Liver (tissue), 9 donors: Measurements from ENCODE around the gene TBX1. TPM values are rescaled to one million over a fixed set of nuclear protein-coding genes. Genes with fewer than 3 reads are reported as not detected.

ENCODE experiments used
- DNase-seq: peaks from one replicate; pipeline ENCODE4 v3.0.0-alpha.2; 2017; ENCODE audit warnings: low spot score
- H3K27ac ChIP-seq, 2 donors: one replicate each; pipeline ENCODE4 v1.7.0; 2013; ENCODE audit warnings: inconsistent platforms in 2 of 2, low read length in 2 of 2, control low read depth in 1 of 2, low read depth in 1 of 2, mild to moderate bottlenecking in 1 of 2
- H3K27me3 ChIP-seq, 4 donors: one replicate each; pipeline versions ENCODE4 v1.6.1 to v1.7.0; 2013; ENCODE audit warnings: low read length in 3 of 4, inconsistent platforms in 1 of 4, mild to moderate bottlenecking in 1 of 4, moderate library complexity in 1 of 4; ENCODE audit not compliant: control insufficient read depth in 4 of 4, insufficient read depth in 4 of 4
- H3K36me3 ChIP-seq, 4 donors: one replicate each; pipeline versions ENCODE4 v1.6.1 to v1.7.0; 2013; ENCODE audit warnings: low read length in 3 of 4, mild to moderate bottlenecking in 3 of 4, low read depth in 1 of 4, moderate library complexity in 1 of 4; ENCODE audit not compliant: control insufficient read depth in 4 of 4, insufficient read depth in 3 of 4
- H3K4me1 ChIP-seq, 4 donors: one replicate each; pipeline versions ENCODE4 v1.6.1 to v1.7.0; 2013; ENCODE audit warnings: low read length in 3 of 4, mild to moderate bottlenecking in 3 of 4, moderate library complexity in 1 of 4; ENCODE audit not compliant: control insufficient read depth in 4 of 4, insufficient read depth in 4 of 4
- H3K4me3 ChIP-seq, 3 donors: one replicate each; pipeline versions ENCODE4 v1.6.1 to v1.7.0; 2013; ENCODE audit warnings: low read length in 3 of 3, control low read depth in 1 of 3, low read depth in 1 of 3, mild to moderate bottlenecking in 1 of 3
- H3K9ac ChIP-seq, 2 donors: one replicate each; pipeline ENCODE4 v1.7.0; 2013; ENCODE audit warnings: low read length in 2 of 2, mild to moderate bottlenecking in 2 of 2, moderate library complexity in 2 of 2, control low read depth in 1 of 2, low read depth in 1 of 2
- H3K9me3 ChIP-seq, 4 donors: one replicate each; pipeline versions ENCODE4 v1.6.1 to v1.7.0; 2013; ENCODE audit warnings: low read length in 3 of 4; ENCODE audit not compliant: control insufficient read depth in 4 of 4
- EGR1 ChIP-seq, 2 donors: IDR thresholded peaks; 2 replicates each; pipeline ENCODE4 v1.6.1; 2016 to 2018; ENCODE audit warnings: antibody characterized with exemption in 2 of 2, low read depth in 2 of 2
- FOXA1 ChIP-seq: IDR thresholded peaks from 2 replicates; pipeline ENCODE4 v1.6.1; 2016; ENCODE audit warnings: antibody characterized with exemption
- FOXA2 ChIP-seq: IDR thresholded peaks from 2 replicates; pipeline ENCODE4 v1.6.1; 2016; ENCODE audit warnings: antibody characterized with exemption
- GABPA ChIP-seq, 2 donors: IDR thresholded peaks in 1 of 2; conservative IDR thresholded peaks in 1 of 2; 2 replicates each; pipeline ENCODE4 v1.6.1; 2016; ENCODE audit warnings: antibody characterized with exemption in 2 of 2, mild to moderate bottlenecking in 1 of 2, moderate library complexity in 1 of 2
- HNF4A ChIP-seq, 2 donors: conservative IDR thresholded peaks; 2 replicates each; pipeline ENCODE4 v1.6.1; 2016; ENCODE audit warnings: antibody characterized with exemption in 2 of 2, mild to moderate bottlenecking in 2 of 2
- JUND ChIP-seq, 2 donors: IDR thresholded peaks; 2 replicates each; pipeline ENCODE4 v1.6.1; 2016; ENCODE audit warnings: antibody characterized with exemption in 2 of 2
- NR2F2 ChIP-seq: IDR thresholded peaks from 2 replicates; pipeline ENCODE4 v1.6.1; 2016; ENCODE audit warnings: antibody characterized with exemption
- RAD21 ChIP-seq, 2 donors: IDR thresholded peaks; 2 replicates each; pipeline ENCODE4 v1.6.1; 2016; ENCODE audit warnings: antibody characterized with exemption in 2 of 2, mild to moderate bottlenecking in 2 of 2
- RXRA ChIP-seq, 2 donors: IDR thresholded peaks; 2 replicates each; pipeline ENCODE4 v1.6.1; 2017 to 2018; ENCODE audit warnings: antibody characterized with exemption in 2 of 2, mild to moderate bottlenecking in 1 of 2
- SP1 ChIP-seq: IDR thresholded peaks from 2 replicates; pipeline ENCODE4 v1.6.1; 2018; ENCODE audit warnings: antibody characterized with exemption, mild to moderate bottlenecking
- TAF1 ChIP-seq: conservative IDR thresholded peaks from 2 replicates; pipeline ENCODE4 v1.6.1; 2016; ENCODE audit warnings: antibody characterized with exemption, mild to moderate bottlenecking
- YY1 ChIP-seq: IDR thresholded peaks from 2 replicates; pipeline ENCODE4 v1.6.1; 2016; ENCODE audit warnings: antibody characterized with exemption, mild to moderate bottlenecking
- WGBS: extraction: QIAGEN DNeasy Blood & Tissue Kit; methylation state at CpG from one replicate; pipeline ENCODE4 v1.1.7; 2013; 5-methylcytosine and 5-hydroxymethylcytosine counted together
- polyA plus RNA-seq, 2 donors: library from polyadenylated mRNA; stranded (reverse) in 1 of 2; unstranded in 1 of 2; fragments of 200-250 nt in 1 of 2; fragments of >200 nt in 1 of 2; fragmentation: Nextera tagmentation in 1 of 2; extraction: Ambion mirVana in 1 of 2; gene quantifications; one replicate each; pipeline versions ENCODE4 v1.2.1 to v1.2.3, GENCODE V29; 2013 to 2015
- total RNA-seq, 2 donors: library from RNA; depleted of rRNA; stranded (reverse); fragments of >200 nt; gene quantifications; one replicate each; pipeline ENCODE4 v1.2.3, GENCODE V29; 2014
- TF ChIP-seq, protein P1 (sequence below): fragments of 150-350 bp; IDR thresholded peaks from 2 replicates; pipeline ENCODE4 v1.5.1; 2017; ENCODE audit warnings: improper control_type of control experiment, low read depth, low read length; ENCODE audit not compliant: missing input control
- TF ChIP-seq, protein P2 (sequence below): IDR thresholded peaks from 2 replicates; pipeline ENCODE4 v1.6.1; 2016; ENCODE audit warnings: antibody characterized with exemption
- TF ChIP-seq, protein P3 (sequence below): IDR thresholded peaks from 2 replicates; pipeline ENCODE4 v1.6.1; 2016; ENCODE audit warnings: antibody characterized with exemption, mild to moderate bottlenecking
- TF ChIP-seq, protein P4 (sequence below): IDR thresholded peaks from 2 replicates; pipeline ENCODE4 v1.6.1; 2016; ENCODE audit warnings: antibody characterized with exemption
- TF ChIP-seq, protein P5 (sequence below): IDR thresholded peaks from 2 replicates; pipeline ENCODE4 v1.6.1; 2016; ENCODE audit warnings: antibody characterized with exemption
- donor health status: healthy.
- donor health status: healthy.
- donor health status: healthy.
- donor health status: healthy.
- donor health status: healthy.

Gene TBX1
- total and polyA plus RNA-seq, 4 donors: 0.17 to 0.18 TPM; not detected in 2

DNA sequence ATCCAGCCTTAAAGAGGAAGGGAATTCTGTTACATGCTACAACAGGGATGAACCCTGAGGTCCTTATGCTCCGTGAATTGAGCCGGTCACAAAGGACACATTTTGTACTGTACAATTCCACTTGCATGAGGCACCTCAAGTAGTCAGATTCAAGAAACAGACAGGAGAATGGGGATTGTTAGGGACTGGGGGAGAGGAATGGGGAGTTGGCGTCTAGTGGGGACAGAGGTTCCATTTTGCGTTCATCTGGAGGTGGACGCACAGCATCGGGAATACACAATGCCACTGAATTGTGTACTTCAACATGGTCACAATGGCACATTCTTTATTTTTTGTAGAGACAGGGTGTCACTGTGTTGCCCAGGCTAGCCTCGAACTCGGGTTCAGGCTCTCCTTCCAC lies 14.1 kb downstream of the TBX1 start:
- Histone ChIP-seq H3K4me1 (no peaks in the 10 kb centered on the region), H3K9ac (no peak overlapping the region), H3K27me3 (peaks cover 0 to 2% (median under 1%) of the 10 kb centered on the region in 4 donors), H3K27ac (no peak overlapping the region), H3K4me3 (no peak overlapping the region), H3K36me3 (no peaks in the 10 kb centered on the region), H3K9me3 (no peaks in the 10 kb centered on the region)
- TF ChIP-seq FOXA1 (no peak), RAD21 (IDR thresholded peaks at IDR 0.05) (no peak), GABPA (IDR thresholded peaks at IDR 0.05 in 1 of 2, conservative IDR thresholded peaks at IDR 0.05 in 1 of 2) (no peak), NR2F2 (no peak), HNF4A (conservative IDR thresholded peaks at IDR 0.05) (no peak)
- TF ChIP-seq, protein P1, sequence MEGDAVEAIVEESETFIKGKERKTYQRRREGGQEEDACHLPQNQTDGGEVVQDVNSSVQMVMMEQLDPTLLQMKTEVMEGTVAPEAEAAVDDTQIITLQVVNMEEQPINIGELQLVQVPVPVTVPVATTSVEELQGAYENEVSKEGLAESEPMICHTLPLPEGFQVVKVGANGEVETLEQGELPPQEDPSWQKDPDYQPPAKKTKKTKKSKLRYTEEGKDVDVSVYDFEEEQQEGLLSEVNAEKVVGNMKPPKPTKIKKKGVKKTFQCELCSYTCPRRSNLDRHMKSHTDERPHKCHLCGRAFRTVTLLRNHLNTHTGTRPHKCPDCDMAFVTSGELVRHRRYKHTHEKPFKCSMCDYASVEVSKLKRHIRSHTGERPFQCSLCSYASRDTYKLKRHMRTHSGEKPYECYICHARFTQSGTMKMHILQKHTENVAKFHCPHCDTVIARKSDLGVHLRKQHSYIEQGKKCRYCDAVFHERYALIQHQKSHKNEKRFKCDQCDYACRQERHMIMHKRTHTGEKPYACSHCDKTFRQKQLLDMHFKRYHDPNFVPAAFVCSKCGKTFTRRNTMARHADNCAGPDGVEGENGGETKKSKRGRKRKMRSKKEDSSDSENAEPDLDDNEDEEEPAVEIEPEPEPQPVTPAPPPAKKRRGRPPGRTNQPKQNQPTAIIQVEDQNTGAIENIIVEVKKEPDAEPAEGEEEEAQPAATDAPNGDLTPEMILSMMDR: no peak
- TF ChIP-seq, protein P2, sequence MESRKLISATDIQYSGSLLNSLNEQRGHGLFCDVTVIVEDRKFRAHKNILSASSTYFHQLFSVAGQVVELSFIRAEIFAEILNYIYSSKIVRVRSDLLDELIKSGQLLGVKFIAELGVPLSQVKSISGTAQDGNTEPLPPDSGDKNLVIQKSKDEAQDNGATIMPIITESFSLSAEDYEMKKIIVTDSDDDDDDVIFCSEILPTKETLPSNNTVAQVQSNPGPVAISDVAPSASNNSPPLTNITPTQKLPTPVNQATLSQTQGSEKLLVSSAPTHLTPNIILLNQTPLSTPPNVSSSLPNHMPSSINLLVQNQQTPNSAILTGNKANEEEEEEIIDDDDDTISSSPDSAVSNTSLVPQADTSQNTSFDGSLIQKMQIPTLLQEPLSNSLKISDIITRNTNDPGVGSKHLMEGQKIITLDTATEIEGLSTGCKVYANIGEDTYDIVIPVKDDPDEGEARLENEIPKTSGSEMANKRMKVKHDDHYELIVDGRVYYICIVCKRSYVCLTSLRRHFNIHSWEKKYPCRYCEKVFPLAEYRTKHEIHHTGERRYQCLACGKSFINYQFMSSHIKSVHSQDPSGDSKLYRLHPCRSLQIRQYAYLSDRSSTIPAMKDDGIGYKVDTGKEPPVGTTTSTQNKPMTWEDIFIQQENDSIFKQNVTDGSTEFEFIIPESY: no peak
- TF ChIP-seq, protein P3, sequence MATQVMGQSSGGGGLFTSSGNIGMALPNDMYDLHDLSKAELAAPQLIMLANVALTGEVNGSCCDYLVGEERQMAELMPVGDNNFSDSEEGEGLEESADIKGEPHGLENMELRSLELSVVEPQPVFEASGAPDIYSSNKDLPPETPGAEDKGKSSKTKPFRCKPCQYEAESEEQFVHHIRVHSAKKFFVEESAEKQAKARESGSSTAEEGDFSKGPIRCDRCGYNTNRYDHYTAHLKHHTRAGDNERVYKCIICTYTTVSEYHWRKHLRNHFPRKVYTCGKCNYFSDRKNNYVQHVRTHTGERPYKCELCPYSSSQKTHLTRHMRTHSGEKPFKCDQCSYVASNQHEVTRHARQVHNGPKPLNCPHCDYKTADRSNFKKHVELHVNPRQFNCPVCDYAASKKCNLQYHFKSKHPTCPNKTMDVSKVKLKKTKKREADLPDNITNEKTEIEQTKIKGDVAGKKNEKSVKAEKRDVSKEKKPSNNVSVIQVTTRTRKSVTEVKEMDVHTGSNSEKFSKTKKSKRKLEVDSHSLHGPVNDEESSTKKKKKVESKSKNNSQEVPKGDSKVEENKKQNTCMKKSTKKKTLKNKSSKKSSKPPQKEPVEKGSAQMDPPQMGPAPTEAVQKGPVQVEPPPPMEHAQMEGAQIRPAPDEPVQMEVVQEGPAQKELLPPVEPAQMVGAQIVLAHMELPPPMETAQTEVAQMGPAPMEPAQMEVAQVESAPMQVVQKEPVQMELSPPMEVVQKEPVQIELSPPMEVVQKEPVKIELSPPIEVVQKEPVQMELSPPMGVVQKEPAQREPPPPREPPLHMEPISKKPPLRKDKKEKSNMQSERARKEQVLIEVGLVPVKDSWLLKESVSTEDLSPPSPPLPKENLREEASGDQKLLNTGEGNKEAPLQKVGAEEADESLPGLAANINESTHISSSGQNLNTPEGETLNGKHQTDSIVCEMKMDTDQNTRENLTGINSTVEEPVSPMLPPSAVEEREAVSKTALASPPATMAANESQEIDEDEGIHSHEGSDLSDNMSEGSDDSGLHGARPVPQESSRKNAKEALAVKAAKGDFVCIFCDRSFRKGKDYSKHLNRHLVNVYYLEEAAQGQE: no peak
- TF ChIP-seq, protein P4, sequence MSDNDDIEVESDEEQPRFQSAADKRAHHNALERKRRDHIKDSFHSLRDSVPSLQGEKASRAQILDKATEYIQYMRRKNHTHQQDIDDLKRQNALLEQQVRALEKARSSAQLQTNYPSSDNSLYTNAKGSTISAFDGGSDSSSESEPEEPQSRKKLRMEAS: no peak
- DNase-seq: no peak
- WGBS: 94% methylated on average over 8 of the region's 8 CpGs

DNA sequence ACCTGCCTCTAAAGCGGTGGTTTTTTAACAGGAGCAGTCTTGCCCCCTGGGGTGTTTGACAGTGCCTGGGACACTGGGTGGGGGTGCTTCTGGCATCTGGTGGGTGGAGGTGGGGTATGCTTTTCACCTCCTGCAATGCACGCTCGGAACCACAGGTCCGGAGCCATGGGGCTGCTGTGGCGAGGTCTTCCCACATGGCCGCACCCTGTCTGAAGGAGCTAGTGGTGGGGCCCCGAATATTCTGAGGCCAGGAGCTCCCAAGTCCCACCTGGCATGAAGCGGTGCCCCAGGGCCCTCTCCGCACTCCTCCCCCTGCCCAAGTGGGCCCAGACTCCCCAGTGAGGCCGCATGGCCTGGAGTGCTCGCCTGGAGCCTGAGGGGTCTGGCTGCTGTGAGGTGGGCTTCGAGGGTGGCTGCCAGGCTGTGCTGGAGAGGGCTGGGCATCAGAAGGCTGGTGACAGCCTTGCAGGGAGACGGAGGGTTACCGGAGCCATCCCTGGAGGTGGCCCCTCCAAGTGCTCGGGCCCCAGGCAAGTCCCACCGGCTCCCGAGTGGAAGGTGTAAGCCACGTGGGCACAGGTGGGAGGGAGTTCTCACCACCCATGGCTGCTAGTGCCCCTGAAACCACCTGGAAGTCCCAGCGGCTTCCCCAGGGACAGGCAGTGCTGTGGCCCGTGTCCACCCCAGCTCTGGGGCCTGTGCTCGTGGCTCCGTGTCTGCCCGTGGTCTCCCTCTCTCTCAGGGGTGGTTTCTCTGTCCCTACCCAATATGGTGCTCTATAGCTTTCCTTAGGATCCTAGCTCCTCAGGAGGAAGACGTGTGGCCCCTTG lies 15.1 kb downstream of the TBX1 start:
- Histone ChIP-seq H3K27ac (no peak overlapping the region), H3K4me3 (no peak overlapping the region), H3K9ac (no peak overlapping the region), H3K4me1 (no peaks in the 10 kb centered on the region), H3K9me3 (no peaks in the 10 kb centered on the region), H3K36me3 (no peaks in the 10 kb centered on the region), H3K27me3 (no peaks in the 10 kb centered on the region)
- no peak for TF ChIP-seq HNF4A (conservative IDR thresholded peaks at IDR 0.05)
- no peak for TF ChIP-seq GABPA (IDR thresholded peaks at IDR 0.05 in 1 of 2, conservative IDR thresholded peaks at IDR 0.05 in 1 of 2)
- no peak for TF ChIP-seq EGR1 (IDR thresholded peaks at IDR 0.05; ENCODE audit: low read depth in 2 of 2)
- TF ChIP-seq RXRA (IDR thresholded peaks at IDR 0.05): no peak
- no peak for TF ChIP-seq JUND (IDR thresholded peaks at IDR 0.05)
- no peak for TF ChIP-seq FOXA2
- TF ChIP-seq YY1: no peak
- TF ChIP-seq, protein P4: no peak
- TF ChIP-seq, protein P5, sequence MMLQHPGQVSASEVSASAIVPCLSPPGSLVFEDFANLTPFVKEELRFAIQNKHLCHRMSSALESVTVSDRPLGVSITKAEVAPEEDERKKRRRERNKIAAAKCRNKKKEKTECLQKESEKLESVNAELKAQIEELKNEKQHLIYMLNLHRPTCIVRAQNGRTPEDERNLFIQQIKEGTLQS: no peak
- no peak for TF ChIP-seq SP1
- no peak for TF ChIP-seq RAD21 (IDR thresholded peaks at IDR 0.05)
- no peak for TF ChIP-seq TAF1
- 93% methylated on average over 24 of the region's 24 CpGs for WGBS
- no peak for DNase-seq
